Natural killer cell (primary cell): ENCODE results near the gene ATXN3. TPM values are rescaled to one million over a fixed set of nuclear protein-coding genes. Genes with fewer than 3 reads are reported as not detected.

ENCODE experiments used
- ATAC-seq, 3 donors: fragments of 150-1000 bp in 2 of 3; fragments of 200-7000 bp in 1 of 3; cut with Tn5 transposase; 1 replicate in 1 of 3; 2 replicates in 2 of 3; pipeline ENCODE4 v1.10.0; 2021; ENCODE audit warnings: mild to moderate bottlenecking in 2 of 3, moderate library complexity in 2 of 3
- DNase-seq, 2 donors: peaks; one replicate each; pipeline versions ENCODE4 v3.0.0 to v3.0.0-alpha.2; 2013 to 2021; ENCODE audit warnings: mixed read lengths in 1 of 2
- H3K27ac ChIP-seq: one replicate; pipeline ENCODE4 v1.5.1; 2013; ENCODE audit warnings: mild to moderate bottlenecking, low read length
- H3K27me3 ChIP-seq: one replicate; pipeline ENCODE4 v1.6.1; 2013; ENCODE audit warnings: low read length; ENCODE audit not compliant: control insufficient read depth, insufficient read depth
- H3K36me3 ChIP-seq: one replicate; pipeline ENCODE4 v1.6.1; 2013; ENCODE audit warnings: low read length; ENCODE audit not compliant: control insufficient read depth, insufficient read depth
- H3K4me1 ChIP-seq: one replicate; pipeline ENCODE4 v1.6.1; 2013; ENCODE audit warnings: low read length; ENCODE audit not compliant: control insufficient read depth, insufficient read depth
- H3K4me3 ChIP-seq: one replicate; pipeline ENCODE4 v1.5.1; 2013; ENCODE audit warnings: low read length
- H3K9me3 ChIP-seq: one replicate; pipeline ENCODE4 v1.6.1; 2013; ENCODE audit warnings: low read length; ENCODE audit not compliant: control insufficient read depth, insufficient read depth
- H3K27ac Mint-ChIP-seq, 2 donors: one replicate each; pipeline ENCODE4 v1.8.0; 2022; ENCODE audit warnings: mild to moderate bottlenecking in 2 of 2, mixed read lengths in 2 of 2, moderate library complexity in 1 of 2
- H3K27me3 Mint-ChIP-seq, 2 donors: one replicate each; pipeline ENCODE4 v1.8.0; 2022; ENCODE audit warnings: low read depth in 2 of 2, mixed read lengths in 2 of 2
- H3K36me3 Mint-ChIP-seq: one replicate; pipeline ENCODE4 v1.8.0; 2022; ENCODE audit warnings: mixed read lengths
- H3K4me1 Mint-ChIP-seq, 2 donors: one replicate each; pipeline ENCODE4 v1.8.0; 2022; ENCODE audit warnings: mixed read lengths in 2 of 2
- H3K4me3 Mint-ChIP-seq: one replicate; pipeline ENCODE4 v1.8.0; 2022; ENCODE audit warnings: mild to moderate bottlenecking, moderate library complexity, mixed read lengths
- H3K9me3 Mint-ChIP-seq, 2 donors: one replicate each; pipeline ENCODE4 v1.8.0; 2022; ENCODE audit warnings: mixed read lengths in 2 of 2
- CTCF ChIP-seq: fragments of 200-600 bp; IDR thresholded peaks from one replicate; pipeline ENCODE4 v1.8.0; 2022; ENCODE audit warnings: antibody characterized with exemption
- WGBS: methylation state at CpG from one replicate; pipeline ENCODE4 v1.1.7; 2013; ENCODE audit warnings: missing lambda C conversion rate; ENCODE audit not compliant: insufficient coverage; 5-methylcytosine and 5-hydroxymethylcytosine counted together
- intact Hi-C: fragments of 100-400 bp; cut with micrococcal nuclease; formaldehyde crosslinking; loops from one replicate; pipeline ENCODE4 v1.14.2; 2022
- total RNA-seq, 4 donors: library from RNA; stranded (reverse); fragments of 120-200 nt in 1 of 4; gene quantifications; one replicate each; pipeline versions ENCODE4 v1.2.3 to v1.2.4, GENCODE V29; 2013 to 2022

The ATXN3 gene
- total RNA-seq, 3 donors from 2014 or later (not counting 1 experiment from before 2014, with no cell fraction given): 26.7 to 40.5 (median 30.7) TPM

DNA sequence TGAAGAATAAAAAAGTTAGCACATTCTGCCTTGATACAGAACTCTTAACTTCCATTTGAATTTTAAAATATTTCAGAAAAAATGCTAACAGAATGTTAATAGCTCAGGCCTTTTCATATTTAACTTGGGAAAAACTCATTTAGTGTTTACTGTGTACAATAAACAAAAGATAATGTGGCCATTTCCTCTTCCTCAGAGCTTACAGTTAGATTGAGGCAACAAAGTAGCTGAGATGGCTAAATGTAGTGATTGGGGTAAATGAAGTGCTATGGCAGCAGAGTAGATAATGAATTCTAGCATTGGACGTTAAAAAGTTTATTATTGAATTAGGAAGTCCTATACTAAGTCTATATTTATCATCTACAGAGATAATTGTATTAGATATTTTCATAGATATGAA lies 28.1 kb upstream of the ATXN3 start:
- H3K36me3 ChIP-seq: peaks cover 59% of the 10 kb centered on the region
- Mint-ChIP-seq H3K4me1 (peaks cover 5 to 15% of the 10 kb centered on the region in 2 donors), H3K27ac (peak overlapping the region in 1 of 2 donors; percentile 39), H3K4me3 (no peak overlapping the region), H3K9me3 (no peaks in the 10 kb centered on the region), H3K36me3 (peaks cover 21% of the 10 kb centered on the region), H3K27me3 (no peaks in the 10 kb centered on the region)
- intact Hi-C loops: loop anchor here (2.0 kb wide), 1 partner anchor 650 kb away; no protein-coding TSS in a partner anchor
- no peaks in the 10 kb centered on the region for H3K9me3 ChIP-seq
- no peak for TF ChIP-seq CTCF
- WGBS: no CpG with 5 or more reads among the region's 1 CpG
- H3K27ac ChIP-seq: no peak overlapping the region
- DNase-seq: no peak
- H3K27me3 ChIP-seq: no peaks in the 10 kb centered on the region
- no peaks in the 10 kb centered on the region for H3K4me1 ChIP-seq
- H3K4me3 ChIP-seq: no peak overlapping the region
- no peak for ATAC-seq

- DNase-seq (no peak), ATAC-seq (no peak)
- whole genome bisulfite sequencing: 60% methylated on average over 9 of the region's 9 CpGs
- Histone ChIP-seq H3K27me3 (no peaks in the 10 kb centered on the region), H3K36me3 (peaks cover 15% of the 10 kb centered on the region), H3K9me3 (no peaks in the 10 kb centered on the region), H3K4me1 (peaks cover 23% of the 10 kb centered on the region), H3K27ac (peak overlapping the region; percentile 94), H3K4me3 (peak overlapping the region; percentile 94)
- Mint-ChIP-seq H3K27me3 (no peaks in the 10 kb centered on the region), H3K4me3 (peak overlapping the region; percentile 100), H3K36me3 (peaks cover 9% of the 10 kb centered on the region), H3K27ac (peak overlapping the region; percentile 97 to 99), H3K9me3 (no peaks in the 10 kb centered on the region), H3K4me1 (peaks cover 40 to 50% of the 10 kb centered on the region in 2 donors)
- no peak for TF ChIP-seq CTCF
- intact Hi-C loops: no loop called here
These were observed 16.4 kb upstream of the ATXN3 start for GRCh38 chr14:92122761-92123160.

- peaks cover 5% of the 10 kb centered on the region for H3K36me3 Mint-ChIP-seq
- no peaks in the 10 kb centered on the region for H3K9me3 Mint-ChIP-seq
- H3K27ac Mint-ChIP-seq: peak overlapping the region; percentile 97 to 99
- H3K9me3 ChIP-seq: no peaks in the 10 kb centered on the region
- intact Hi-C loops: no loop called here
- ATAC-seq (peak in 1 of 3 donors; percentile 5), DNase-seq (no peak)
- WGBS: under 1% methylated on average over 22 of the region's 22 CpGs
- peaks cover 12% of the 10 kb centered on the region for H3K36me3 ChIP-seq
- H3K27ac ChIP-seq: peak overlapping the region; percentile 94
- peaks cover 36 to 45% of the 10 kb centered on the region in 2 donors for H3K4me1 Mint-ChIP-seq
- TF ChIP-seq CTCF: no peak
- no peaks in the 10 kb centered on the region for H3K27me3 Mint-ChIP-seq
- H3K4me3 ChIP-seq: peak overlapping the region; percentile 94
- H3K4me3 Mint-ChIP-seq: peak overlapping the region; percentile 100
- peaks cover 23% of the 10 kb centered on the region for H3K4me1 ChIP-seq
- no peaks in the 10 kb centered on the region for H3K27me3 ChIP-seq
These were observed 15.9 kb upstream of the ATXN3 start for GRCh38 chr14:92122351-92122677.
